ENCODE data around the gene IL1RAPL2. TPM values are rescaled to one million over a fixed set of nuclear protein-coding genes. Genes with fewer than 3 reads are reported as not detected.

The IL1RAPL2 gene
- total and polyA plus RNA-seq, 8 donors: 0.13 to 1.1 (median 0.47) TPM; not detected in 2

DNA sequence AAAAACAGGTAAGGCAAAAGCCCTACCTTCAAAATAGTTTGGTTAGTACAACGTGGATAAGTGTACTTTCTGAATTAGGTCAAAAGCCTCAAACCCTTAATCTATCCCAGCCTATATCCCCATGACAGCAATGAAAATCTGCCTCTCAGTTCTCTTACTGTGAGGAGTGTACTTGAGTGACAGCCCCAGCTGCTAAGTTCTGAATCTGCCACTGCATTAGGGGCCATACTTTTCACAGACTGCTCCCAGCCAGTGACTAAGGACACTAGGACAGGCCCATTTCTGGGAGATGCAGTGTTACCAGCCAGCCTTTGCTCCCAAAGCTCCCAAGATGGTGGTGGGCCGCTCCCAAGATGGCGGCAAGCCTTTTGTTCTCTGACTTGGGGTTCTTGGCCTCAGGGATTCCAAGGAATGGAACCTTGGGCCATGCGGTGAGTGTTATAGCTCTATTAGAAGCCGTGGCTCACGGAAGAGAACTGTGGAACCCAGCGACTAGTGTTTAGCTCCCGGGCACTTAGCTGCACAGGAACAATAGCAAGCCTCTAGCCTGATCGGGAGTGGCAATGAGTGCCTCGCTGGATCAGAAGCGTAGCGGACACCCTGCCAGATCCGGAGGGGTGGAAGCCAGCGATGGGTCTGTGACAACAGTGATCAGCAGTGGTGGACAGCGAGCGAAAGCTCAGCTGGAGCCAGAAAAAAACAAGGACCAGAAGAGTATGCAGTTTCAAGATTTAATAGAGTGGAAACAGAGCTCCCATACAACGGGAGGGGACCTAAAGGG lies 1080.8 kb downstream of the IL1RAPL2 start:
- no peak overlapping the region for H3K4me3 ChIP-seq
- ATAC-seq: no peak
- no peaks in the 10 kb centered on the region for H3K27me3 ChIP-seq
- TF ChIP-seq, protein P1, sequence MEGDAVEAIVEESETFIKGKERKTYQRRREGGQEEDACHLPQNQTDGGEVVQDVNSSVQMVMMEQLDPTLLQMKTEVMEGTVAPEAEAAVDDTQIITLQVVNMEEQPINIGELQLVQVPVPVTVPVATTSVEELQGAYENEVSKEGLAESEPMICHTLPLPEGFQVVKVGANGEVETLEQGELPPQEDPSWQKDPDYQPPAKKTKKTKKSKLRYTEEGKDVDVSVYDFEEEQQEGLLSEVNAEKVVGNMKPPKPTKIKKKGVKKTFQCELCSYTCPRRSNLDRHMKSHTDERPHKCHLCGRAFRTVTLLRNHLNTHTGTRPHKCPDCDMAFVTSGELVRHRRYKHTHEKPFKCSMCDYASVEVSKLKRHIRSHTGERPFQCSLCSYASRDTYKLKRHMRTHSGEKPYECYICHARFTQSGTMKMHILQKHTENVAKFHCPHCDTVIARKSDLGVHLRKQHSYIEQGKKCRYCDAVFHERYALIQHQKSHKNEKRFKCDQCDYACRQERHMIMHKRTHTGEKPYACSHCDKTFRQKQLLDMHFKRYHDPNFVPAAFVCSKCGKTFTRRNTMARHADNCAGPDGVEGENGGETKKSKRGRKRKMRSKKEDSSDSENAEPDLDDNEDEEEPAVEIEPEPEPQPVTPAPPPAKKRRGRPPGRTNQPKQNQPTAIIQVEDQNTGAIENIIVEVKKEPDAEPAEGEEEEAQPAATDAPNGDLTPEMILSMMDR (IDR thresholded peaks at IDR 0.05): no peak
- H3K9me3 ChIP-seq: no peaks in the 10 kb centered on the region
- H3K27ac ChIP-seq: no peak overlapping the region
- intact Hi-C loops (cut with DNase I): no loop called here
- DNase-seq: no peak
- no peaks in the 10 kb centered on the region for H3K36me3 ChIP-seq
- H3K4me1 ChIP-seq: no peaks in the 10 kb centered on the region

DNA sequence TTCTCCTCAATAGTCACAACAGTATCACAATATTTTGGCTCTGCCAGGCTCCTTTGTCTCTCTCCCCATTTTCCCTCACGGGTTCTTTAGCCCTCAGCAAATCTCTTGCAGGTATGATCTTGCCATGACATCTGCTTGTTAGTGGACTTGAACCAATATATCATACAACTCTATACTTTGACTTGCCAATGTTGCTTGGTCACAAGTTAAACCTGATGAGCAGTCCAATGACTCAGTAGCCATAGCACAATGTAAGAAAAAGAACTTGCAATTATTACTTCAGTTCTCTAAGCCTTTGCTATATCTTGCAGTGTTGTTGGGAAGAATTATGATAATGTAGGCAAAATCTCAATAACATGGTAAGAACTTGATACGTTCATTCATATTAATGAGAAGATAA lies 1081.8 kb downstream of the IL1RAPL2 start:
- Histone ChIP-seq H3K27me3 (no peaks in the 10 kb centered on the region), H3K4me1 (no peaks in the 10 kb centered on the region), H3K9me3 (no peaks in the 10 kb centered on the region), H3K4me3 (no peak overlapping the region), H3K27ac (no peak overlapping the region), H3K36me3 (no peaks in the 10 kb centered on the region)
- intact Hi-C loops (cut with DNase I): no loop called here
- TF ChIP-seq, protein P1 (IDR thresholded peaks at IDR 0.05): no peak
- no peak for DNase-seq
- no peak for ATAC-seq

DNA sequence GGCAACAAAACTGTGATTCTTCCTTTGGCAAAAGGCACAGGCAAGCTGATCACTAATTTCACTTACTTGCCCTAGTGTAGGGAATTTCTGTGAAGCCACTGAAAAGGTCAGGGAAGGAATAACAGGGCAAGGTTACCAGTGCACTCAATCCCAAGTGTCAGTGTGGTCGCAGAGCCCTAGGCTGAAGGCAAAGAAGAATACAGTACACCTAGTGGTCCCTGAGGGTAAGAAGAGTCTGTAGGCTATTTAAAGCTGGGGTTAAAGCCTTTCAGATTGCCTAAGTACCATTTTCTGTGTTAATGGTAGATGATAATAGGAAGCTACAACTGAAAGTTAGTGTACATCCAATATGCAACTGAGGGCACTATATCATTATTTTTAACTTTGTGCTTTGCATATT lies 1082.7 kb downstream of the IL1RAPL2 start:
- Histone ChIP-seq H3K4me3 (no peak overlapping the region), H3K9me3 (no peaks in the 10 kb centered on the region), H3K27me3 (no peaks in the 10 kb centered on the region), H3K36me3 (no peaks in the 10 kb centered on the region), H3K27ac (no peak overlapping the region), H3K4me1 (no peaks in the 10 kb centered on the region)
- DNase-seq (no peak), ATAC-seq (no peak)
- TF ChIP-seq, protein P1 (IDR thresholded peaks at IDR 0.05): no peak
- intact Hi-C loops (cut with DNase I): no loop called here

- no peaks in the 10 kb centered on the region for H3K27me3 ChIP-seq
- TF ChIP-seq, protein P1 (IDR thresholded peaks at IDR 0.05): no peak
- no peaks in the 10 kb centered on the region for H3K9me3 ChIP-seq
- intact Hi-C loops (cut with DNase I): no loop called here
- ATAC-seq (no peak), DNase-seq (no peak)
- no peak overlapping the region for H3K27ac ChIP-seq
- no peak overlapping the region for H3K4me3 ChIP-seq
- no peaks in the 10 kb centered on the region for H3K36me3 ChIP-seq
- no peaks in the 10 kb centered on the region for H3K4me1 ChIP-seq
Measured at GRCh38 chrX:105650577-105650976, 1084.6 kb downstream of the IL1RAPL2 start.

DNA sequence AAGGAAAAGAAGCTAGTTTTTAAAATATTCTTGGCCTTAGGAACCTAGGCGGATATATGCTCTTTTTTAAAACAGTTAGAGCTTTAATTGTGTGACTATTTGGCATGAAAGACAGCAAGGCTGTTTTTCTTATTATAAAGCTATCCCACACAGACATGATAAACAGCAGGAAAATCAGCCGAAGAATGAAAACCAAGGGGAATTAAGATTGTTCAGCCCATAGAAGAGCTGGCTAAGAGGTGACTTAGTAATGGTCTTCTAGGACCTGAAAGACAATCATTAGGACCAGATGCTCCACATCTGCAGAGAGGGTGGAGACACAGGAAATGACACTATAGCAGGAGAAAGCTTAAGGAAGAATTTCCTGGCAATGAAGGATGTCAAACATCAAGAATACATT lies 1085.0 kb downstream of the IL1RAPL2 start:
- TF ChIP-seq, protein P1 (IDR thresholded peaks at IDR 0.05): no peak
- Histone ChIP-seq H3K4me1 (no peaks in the 10 kb centered on the region), H3K9me3 (no peaks in the 10 kb centered on the region), H3K27ac (no peak overlapping the region), H3K36me3 (no peaks in the 10 kb centered on the region), H3K4me3 (no peak overlapping the region), H3K27me3 (no peaks in the 10 kb centered on the region)
- DNase-seq (no peak), ATAC-seq (no peak)
- intact Hi-C loops (cut with DNase I): no loop called here
